Hepatocyte (in vitro differentiated cells): Measurements from ENCODE around the gene NSMCE1. TPM values are rescaled to one million over a fixed set of nuclear protein-coding genes. Genes with fewer than 3 reads are reported as not detected.
"Not testable (repeated sequence)": the region's sequence is repeated elsewhere in the genome, so short reads cannot be mapped to it uniquely, and the experiment has no call there.

ENCODE experiments used
- DNase-seq: peaks from one replicate; pipeline ENCODE4 v3.0.0-alpha.2; 2016; ENCODE audit warnings: low spot score
- H2AFZ ChIP-seq: fragments of 200-600 bp; sonication (generic); 2 replicates; pipeline ENCODE4 v1.6.0; 2016; ENCODE audit warnings: antibody characterized with exemption, mild to moderate bottlenecking
- H3K27ac ChIP-seq: fragments of 200-600 bp; sonication (generic); 2 replicates; pipeline ENCODE4 v1.5.1; 2016; ENCODE audit warnings: mild to moderate bottlenecking
- H3K27me3 ChIP-seq: fragments of 200-600 bp; sonication (generic); 2 replicates; pipeline ENCODE4 v1.6.1; 2016
- H3K36me3 ChIP-seq: fragments of 200-600 bp; sonication (generic); replicated peaks from 2 replicates; pipeline ENCODE4 v1.5.1; 2016; ENCODE audit warnings: low read depth; ENCODE audit not compliant: insufficient read depth
- H3K4me1 ChIP-seq: fragments of 200-600 bp; sonication (generic); 2 replicates; pipeline ENCODE4 v1.5.1; 2016; ENCODE audit warnings: mild to moderate bottlenecking, moderate library complexity; ENCODE audit not compliant: insufficient read depth
- H3K4me2 ChIP-seq: fragments of 200-600 bp; sonication (generic); 2 replicates; pipeline ENCODE4 v1.6.0; 2016
- H3K4me3 ChIP-seq: fragments of 200-600 bp; sonication (generic); 2 replicates; pipeline ENCODE4 v1.5.1; 2016; ENCODE audit warnings: mild to moderate bottlenecking
- H3K79me2 ChIP-seq: fragments of 200-600 bp; sonication (generic); 2 replicates; pipeline ENCODE4 v1.6.0; 2017; ENCODE audit warnings: mild to moderate bottlenecking
- H3K9me2 ChIP-seq: fragments of 200-600 bp; sonication (generic); replicated peaks from 2 replicates; pipeline ENCODE4 v1.6.0; 2017; ENCODE audit warnings: mild to moderate bottlenecking; ENCODE audit not compliant: insufficient read depth
- H3K9me3 ChIP-seq: fragments of 200-600 bp; sonication (generic); 2 replicates; pipeline ENCODE4 v1.5.1; 2016; ENCODE audit warnings: low read depth, mild to moderate bottlenecking
- H4K20me1 ChIP-seq: fragments of 200-600 bp; sonication (generic); 2 replicates; pipeline ENCODE4 v1.6.0; 2016; ENCODE audit warnings: mild to moderate bottlenecking; ENCODE audit not compliant: insufficient read depth, poor library complexity, severe bottlenecking
- EZH2 ChIP-seq: fragments of 200-600 bp; sonication (generic); IDR thresholded peaks from 2 replicates; pipeline ENCODE4 v1.6.1; 2016; ENCODE audit warnings: antibody characterized with exemption, mild to moderate bottlenecking, borderline replicate concordance
- EZH2phosphoT487 ChIP-seq: fragments of 200-600 bp; sonication (generic); IDR thresholded peaks from one replicate; pipeline ENCODE4 v1.6.1; 2018; ENCODE audit warnings: antibody characterized with exemption, mild to moderate bottlenecking, low read depth, moderate library complexity; ENCODE audit not compliant: unreplicated experiment, severe bottlenecking
- WGBS: methylation state at CpG from one replicate; pipeline ENCODE4 v1.1.6; 2016; ENCODE audit warnings: low lambda C conversion rate; ENCODE audit errors: missing lambda C conversion rate; 5-methylcytosine and 5-hydroxymethylcytosine counted together
- polyA plus RNA-seq: library from polyadenylated mRNA; unstranded; fragments of >200 nt; fragmentation: Nextera tagmentation; extraction: Ambion mirVana; gene quantifications from 2 replicates; pipeline ENCODE4 v1.2.1, GENCODE V29; 2016
- total RNA-seq: library from RNA; depleted of rRNA; stranded (reverse); fragments of >200 nt; gene quantifications from 2 replicates; pipeline ENCODE4 v1.2.3, GENCODE V29; 2014
- TF ChIP-seq, protein P1 (sequence below): fragments of 200-600 bp; sonication (generic); IDR thresholded peaks from 2 replicates; pipeline ENCODE4 v1.5.1; 2016; ENCODE audit warnings: antibody characterized with exemption, mild to moderate bottlenecking; ENCODE audit not compliant: poor library complexity

Gene NSMCE1
- total and polyA plus RNA-seq, 2 experiments from 2014 or later = 35.0 to 58.2 TPM

DNA sequence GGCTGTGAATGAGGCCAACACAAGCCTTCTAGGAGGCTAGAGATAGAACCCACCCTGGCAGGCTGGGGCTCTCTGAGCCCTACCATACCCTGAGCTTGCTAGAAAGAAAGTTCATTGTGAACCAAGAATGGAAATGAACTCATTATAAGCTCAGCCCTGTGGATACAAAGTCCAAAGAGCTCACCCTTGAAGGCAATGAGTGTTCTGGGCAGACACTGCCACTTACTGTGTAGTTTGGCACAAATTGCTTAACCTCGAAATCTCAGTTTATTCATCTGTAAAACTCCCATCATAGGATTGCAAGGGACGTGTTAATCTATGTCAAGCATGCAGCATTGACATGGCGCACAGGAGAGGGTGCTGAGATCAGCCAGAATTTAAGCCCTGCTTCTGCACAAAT lies 59.8 kb downstream of the NSMCE1 start:
- TF ChIP-seq EZH2 (no peak), EZH2phosphoT487 (no peak)
- TF ChIP-seq, protein P1, sequence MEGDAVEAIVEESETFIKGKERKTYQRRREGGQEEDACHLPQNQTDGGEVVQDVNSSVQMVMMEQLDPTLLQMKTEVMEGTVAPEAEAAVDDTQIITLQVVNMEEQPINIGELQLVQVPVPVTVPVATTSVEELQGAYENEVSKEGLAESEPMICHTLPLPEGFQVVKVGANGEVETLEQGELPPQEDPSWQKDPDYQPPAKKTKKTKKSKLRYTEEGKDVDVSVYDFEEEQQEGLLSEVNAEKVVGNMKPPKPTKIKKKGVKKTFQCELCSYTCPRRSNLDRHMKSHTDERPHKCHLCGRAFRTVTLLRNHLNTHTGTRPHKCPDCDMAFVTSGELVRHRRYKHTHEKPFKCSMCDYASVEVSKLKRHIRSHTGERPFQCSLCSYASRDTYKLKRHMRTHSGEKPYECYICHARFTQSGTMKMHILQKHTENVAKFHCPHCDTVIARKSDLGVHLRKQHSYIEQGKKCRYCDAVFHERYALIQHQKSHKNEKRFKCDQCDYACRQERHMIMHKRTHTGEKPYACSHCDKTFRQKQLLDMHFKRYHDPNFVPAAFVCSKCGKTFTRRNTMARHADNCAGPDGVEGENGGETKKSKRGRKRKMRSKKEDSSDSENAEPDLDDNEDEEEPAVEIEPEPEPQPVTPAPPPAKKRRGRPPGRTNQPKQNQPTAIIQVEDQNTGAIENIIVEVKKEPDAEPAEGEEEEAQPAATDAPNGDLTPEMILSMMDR = no peak
- Histone ChIP-seq H3K4me2 (peak overlapping the region; percentile 65), H3K9me2 (no peaks in the 10 kb centered on the region), H3K79me2 (peaks cover 18% of the 10 kb centered on the region), H3K27me3 (no peaks in the 10 kb centered on the region), H3K4me3 (no peak overlapping the region), H3K9me3 (no peaks in the 10 kb centered on the region), H3K27ac (peak overlapping the region; percentile 86), H4K20me1 (no peaks in the 10 kb centered on the region), H2AFZ (no peak overlapping the region), H3K4me1 (peaks cover 22% of the 10 kb centered on the region), H3K36me3 (no peaks in the 10 kb centered on the region)
- no peak for DNase-seq
- 81% methylated on average over 3 of the region's 3 CpGs for WGBS

DNA sequence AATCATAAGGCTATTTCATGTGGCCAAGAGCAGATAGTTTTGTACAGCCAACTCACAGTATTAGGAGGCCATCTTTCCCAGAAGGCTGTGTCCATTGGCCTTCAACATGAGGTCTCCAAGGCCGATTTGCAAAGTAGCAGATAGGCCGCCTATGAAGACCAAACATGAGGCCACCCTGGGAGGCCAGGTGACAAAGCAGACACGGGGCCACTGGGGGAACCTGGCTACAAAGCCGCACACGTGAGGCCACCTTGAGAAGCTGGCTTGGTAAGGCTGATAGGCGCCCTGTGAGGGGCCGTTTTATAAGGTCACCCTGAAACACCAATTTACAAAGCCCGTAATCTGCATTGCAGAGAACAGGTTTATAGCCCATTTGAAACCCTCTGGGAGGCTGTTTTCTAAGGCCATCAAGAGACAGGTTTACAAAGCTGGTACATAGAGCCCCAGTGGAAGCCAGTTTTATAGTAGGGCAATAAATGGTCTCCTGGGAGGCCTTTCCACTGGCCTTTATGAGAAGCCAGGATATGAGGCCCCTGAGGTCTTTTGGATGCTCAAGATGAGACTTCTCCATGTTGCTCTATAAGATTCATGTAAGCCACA lies 60.4 kb downstream of the NSMCE1 start:
- H3K4me3 ChIP-seq = no peak overlapping the region
- H3K36me3 ChIP-seq = no peaks in the 10 kb centered on the region
- H3K9me3 ChIP-seq = no peaks in the 10 kb centered on the region
- DNase-seq = no peak
- H3K4me2 ChIP-seq = peak overlapping the region; percentile 65
- no peak overlapping the region for H2AFZ ChIP-seq
- WGBS = 73% methylated on average over 8 of the region's 8 CpGs
- TF ChIP-seq EZH2 (no peak), EZH2phosphoT487 (no peak)
- TF ChIP-seq, protein P1 = no peak
- H3K79me2 ChIP-seq = peaks cover 18% of the 10 kb centered on the region
- H3K4me1 ChIP-seq = peaks cover 22% of the 10 kb centered on the region
- no peaks in the 10 kb centered on the region for H3K27me3 ChIP-seq
- H3K27ac ChIP-seq = peak overlapping the region; percentile 86
- H4K20me1 ChIP-seq = no peaks in the 10 kb centered on the region
- H3K9me2 ChIP-seq = no peaks in the 10 kb centered on the region

DNA sequence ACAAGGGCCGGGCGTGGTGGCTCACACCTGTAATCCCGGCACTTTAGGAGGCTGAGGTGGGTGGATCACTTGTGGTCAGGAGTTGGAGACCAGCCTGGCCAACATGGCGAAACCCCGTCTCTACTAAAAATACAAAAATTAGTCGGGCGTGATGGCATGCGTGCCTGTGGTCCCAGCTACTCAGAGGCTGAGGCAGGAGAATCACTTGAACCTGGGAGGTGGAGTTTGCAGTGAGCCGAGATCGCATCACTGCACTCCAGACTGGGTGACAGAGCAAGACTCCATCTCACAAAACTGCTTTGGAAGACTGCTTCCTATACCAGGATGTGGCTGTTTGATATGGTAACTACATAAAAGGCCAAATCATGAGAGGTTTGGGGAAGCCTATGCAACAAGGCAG lies 61.5 kb downstream of the NSMCE1 start:
- DNase-seq, H2AFZ ChIP-seq, H3K36me3 ChIP-seq, H3K4me3 ChIP-seq, H3K27me3 ChIP-seq, H3K4me2 ChIP-seq, H3K9me3 ChIP-seq, H3K27ac ChIP-seq, H3K9me2 ChIP-seq, H4K20me1 ChIP-seq: not testable (repeated sequence)
- WGBS = 96% methylated on average over 10 of the region's 10 CpGs
- Histone ChIP-seq H3K4me1 (peaks cover 22% of the 10 kb centered on the region), H3K79me2 (peaks cover 18% of the 10 kb centered on the region)

DNA sequence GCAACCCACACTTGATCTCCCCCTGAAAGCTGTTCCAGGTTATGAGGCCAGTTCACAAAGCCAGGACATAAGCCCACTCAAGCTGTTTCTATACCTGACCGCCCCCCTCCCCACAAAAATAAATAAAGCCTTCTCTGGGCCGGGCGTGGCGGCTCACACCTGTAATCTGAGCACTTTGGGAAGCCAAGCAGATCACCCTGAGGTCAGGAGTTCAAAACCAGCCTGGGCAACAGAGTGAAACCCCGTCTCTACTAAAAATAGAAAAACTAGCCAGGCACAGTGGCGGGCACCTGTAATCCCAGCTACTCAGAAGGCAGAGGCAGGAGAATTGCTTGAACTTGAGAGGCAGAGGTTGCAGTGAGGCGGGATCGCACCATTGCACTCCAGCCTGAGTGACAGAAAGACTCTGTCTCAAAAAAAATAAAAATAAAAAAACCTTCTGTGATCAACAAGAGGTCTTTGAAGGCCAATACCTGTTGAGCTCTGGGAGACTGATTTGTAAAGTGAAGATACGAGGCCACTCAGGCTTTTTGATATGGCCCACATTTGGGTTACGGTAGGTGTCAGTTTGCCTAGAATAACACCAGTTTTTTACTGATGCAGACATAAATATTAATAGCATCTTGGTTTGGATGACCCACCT lies 63.0 kb downstream of the NSMCE1 start:
- H4K20me1 ChIP-seq = no peaks in the 10 kb centered on the region
- no peak overlapping the region for H2AFZ ChIP-seq
- H3K4me1 ChIP-seq = peaks cover 22% of the 10 kb centered on the region
- H3K9me3 ChIP-seq = no peaks in the 10 kb centered on the region
- H3K27me3 ChIP-seq = no peaks in the 10 kb centered on the region
- H3K27ac ChIP-seq = no peak overlapping the region
- H3K4me2 ChIP-seq = no peak overlapping the region
- TF ChIP-seq EZH2phosphoT487 (no peak), EZH2 (no peak)
- TF ChIP-seq, protein P1 = no peak
- DNase-seq = no peak
- 92% methylated on average over 10 of the region's 10 CpGs for WGBS
- no peaks in the 10 kb centered on the region for H3K36me3 ChIP-seq
- no peak overlapping the region for H3K4me3 ChIP-seq
- H3K9me2 ChIP-seq = no peaks in the 10 kb centered on the region
- peaks cover 18% of the 10 kb centered on the region for H3K79me2 ChIP-seq
